ENCODE data around the gene LYSMD4.

LYSMD4 gene

GRCh38 chr15:99731336-99732123 lies 1.7 kb downstream of the LYSMD4 start:
- no peak for DNase-seq (ENCODE audit: low spot score)

GRCh38 chr15:99729920-99730319 lies 3.3 kb downstream of the LYSMD4 start:
- no peak for DNase-seq (ENCODE audit: low spot score)

- no peak for DNase-seq (ENCODE audit: low spot score)
Measured at GRCh38 chr15:99729327-99729726, 3.9 kb downstream of the LYSMD4 start.

- no peak for DNase-seq (ENCODE audit: low spot score)
Measured at GRCh38 chr15:99728916-99729315, 4.3 kb downstream of the LYSMD4 start.

GRCh38 chr15:99727733-99728132 lies 5.5 kb downstream of the LYSMD4 start:
- no peak for DNase-seq (ENCODE audit: low spot score)

- DNase-seq (ENCODE audit: low spot score), result no peak
Measured at GRCh38 chr15:99727330-99727729, 5.9 kb downstream of the LYSMD4 start.

- DNase-seq (ENCODE audit: low spot score), result no peak
Measured at GRCh38 chr15:99726333-99726732, 6.9 kb downstream of the LYSMD4 start.

GRCh38 chr15:99722406-99722805 lies 10.8 kb downstream of the LYSMD4 start:
- no peak for DNase-seq (ENCODE audit: low spot score)

- no peak for DNase-seq (ENCODE audit: low spot score)
Measured at GRCh38 chr15:99721896-99722295, 11.3 kb downstream of the LYSMD4 start.

- no peak for DNase-seq (ENCODE audit: low spot score)
Measured at GRCh38 chr15:99721104-99721778, 12.0 kb downstream of the LYSMD4 start.

GRCh38 chr15:99720533-99720932 lies 12.7 kb downstream of the LYSMD4 start:
- DNase-seq (ENCODE audit: low spot score), result no peak

GRCh38 chr15:99719096-99719541 lies 14.1 kb downstream of the LYSMD4 start:
- DNase-seq (ENCODE audit: low spot score), result no peak

GRCh38 chr15:99718421-99718820 lies 14.8 kb downstream of the LYSMD4 start:
- no peak for DNase-seq (ENCODE audit: low spot score)

GRCh38 chr15:99717161-99718009 lies 15.9 kb downstream of the LYSMD4 start:
- no peak for DNase-seq (ENCODE audit: low spot score)

- no peak for DNase-seq (ENCODE audit: low spot score)
Measured at GRCh38 chr15:99716540-99717095, 16.6 kb downstream of the LYSMD4 start.

GRCh38 chr15:99712415-99712814 lies 20.8 kb downstream of the LYSMD4 start:
- no peak for DNase-seq (ENCODE audit: low spot score)

GRCh38 chr15:99711625-99712024 lies 21.6 kb downstream of the LYSMD4 start:
- no peak for DNase-seq (ENCODE audit: low spot score)

- DNase-seq (ENCODE audit: low spot score), result no peak
Measured at GRCh38 chr15:99709243-99709986, 23.8 kb downstream of the LYSMD4 start.

- no peak for DNase-seq (ENCODE audit: low spot score)
Measured at GRCh38 chr15:99708563-99708962, 24.7 kb downstream of the LYSMD4 start.

- no peak for DNase-seq (ENCODE audit: low spot score)
Measured at GRCh38 chr15:99707473-99708270, 25.6 kb downstream of the LYSMD4 start.

All from RKO (cell line).